Measurements from ENCODE around the gene RNF121.

DNA sequence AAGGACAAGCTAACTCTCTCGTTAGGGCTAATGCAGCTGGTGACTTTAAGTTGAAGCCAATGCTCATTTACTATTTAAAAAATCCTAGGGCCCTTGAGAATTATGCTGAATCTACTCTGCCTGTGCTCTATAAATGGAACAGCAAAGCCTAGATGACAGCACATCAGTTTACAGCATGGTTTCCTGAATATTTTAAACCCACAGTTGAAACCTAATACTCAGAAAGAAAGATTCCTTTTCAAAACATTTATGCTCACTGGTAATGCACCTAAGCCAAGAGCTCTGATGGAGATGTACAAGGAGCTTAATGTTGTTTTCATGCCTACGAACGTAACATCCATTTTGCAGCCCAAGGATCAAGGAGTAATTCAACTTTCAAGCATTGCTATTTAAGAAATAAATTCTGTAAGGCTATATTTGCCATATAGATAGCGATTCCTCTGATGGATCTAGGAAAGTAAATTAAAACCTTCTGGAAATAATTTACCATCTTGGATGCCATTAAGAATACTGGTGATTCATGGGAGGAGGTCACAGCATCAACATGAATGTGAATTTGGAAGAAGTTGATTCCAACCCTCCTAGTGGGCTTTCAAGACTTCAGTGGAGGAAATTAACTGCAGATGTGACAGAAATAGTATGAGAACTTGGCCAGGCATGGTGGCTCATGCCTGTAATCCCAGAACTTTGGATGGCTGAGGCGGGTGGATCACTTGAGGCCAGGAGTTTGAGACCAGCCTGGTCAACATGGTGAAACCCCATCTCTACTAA, 14.9 kb upstream of the RNF121 start:
- TF ChIP-seq, protein P1, sequence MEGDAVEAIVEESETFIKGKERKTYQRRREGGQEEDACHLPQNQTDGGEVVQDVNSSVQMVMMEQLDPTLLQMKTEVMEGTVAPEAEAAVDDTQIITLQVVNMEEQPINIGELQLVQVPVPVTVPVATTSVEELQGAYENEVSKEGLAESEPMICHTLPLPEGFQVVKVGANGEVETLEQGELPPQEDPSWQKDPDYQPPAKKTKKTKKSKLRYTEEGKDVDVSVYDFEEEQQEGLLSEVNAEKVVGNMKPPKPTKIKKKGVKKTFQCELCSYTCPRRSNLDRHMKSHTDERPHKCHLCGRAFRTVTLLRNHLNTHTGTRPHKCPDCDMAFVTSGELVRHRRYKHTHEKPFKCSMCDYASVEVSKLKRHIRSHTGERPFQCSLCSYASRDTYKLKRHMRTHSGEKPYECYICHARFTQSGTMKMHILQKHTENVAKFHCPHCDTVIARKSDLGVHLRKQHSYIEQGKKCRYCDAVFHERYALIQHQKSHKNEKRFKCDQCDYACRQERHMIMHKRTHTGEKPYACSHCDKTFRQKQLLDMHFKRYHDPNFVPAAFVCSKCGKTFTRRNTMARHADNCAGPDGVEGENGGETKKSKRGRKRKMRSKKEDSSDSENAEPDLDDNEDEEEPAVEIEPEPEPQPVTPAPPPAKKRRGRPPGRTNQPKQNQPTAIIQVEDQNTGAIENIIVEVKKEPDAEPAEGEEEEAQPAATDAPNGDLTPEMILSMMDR (IDR thresholded peaks at IDR 0.05) = no peak
- no peak for TF ChIP-seq POLR2A (IDR thresholded peaks at IDR 0.05)

Data from ovary (tissue), 3 donors.